ENCODE measurements around the gene SETMAR.
"Not testable (repeated sequence)": the region's sequence is repeated elsewhere in the genome, so short reads cannot be mapped to it uniquely, and the experiment has no call there.

The SETMAR gene

DNA sequence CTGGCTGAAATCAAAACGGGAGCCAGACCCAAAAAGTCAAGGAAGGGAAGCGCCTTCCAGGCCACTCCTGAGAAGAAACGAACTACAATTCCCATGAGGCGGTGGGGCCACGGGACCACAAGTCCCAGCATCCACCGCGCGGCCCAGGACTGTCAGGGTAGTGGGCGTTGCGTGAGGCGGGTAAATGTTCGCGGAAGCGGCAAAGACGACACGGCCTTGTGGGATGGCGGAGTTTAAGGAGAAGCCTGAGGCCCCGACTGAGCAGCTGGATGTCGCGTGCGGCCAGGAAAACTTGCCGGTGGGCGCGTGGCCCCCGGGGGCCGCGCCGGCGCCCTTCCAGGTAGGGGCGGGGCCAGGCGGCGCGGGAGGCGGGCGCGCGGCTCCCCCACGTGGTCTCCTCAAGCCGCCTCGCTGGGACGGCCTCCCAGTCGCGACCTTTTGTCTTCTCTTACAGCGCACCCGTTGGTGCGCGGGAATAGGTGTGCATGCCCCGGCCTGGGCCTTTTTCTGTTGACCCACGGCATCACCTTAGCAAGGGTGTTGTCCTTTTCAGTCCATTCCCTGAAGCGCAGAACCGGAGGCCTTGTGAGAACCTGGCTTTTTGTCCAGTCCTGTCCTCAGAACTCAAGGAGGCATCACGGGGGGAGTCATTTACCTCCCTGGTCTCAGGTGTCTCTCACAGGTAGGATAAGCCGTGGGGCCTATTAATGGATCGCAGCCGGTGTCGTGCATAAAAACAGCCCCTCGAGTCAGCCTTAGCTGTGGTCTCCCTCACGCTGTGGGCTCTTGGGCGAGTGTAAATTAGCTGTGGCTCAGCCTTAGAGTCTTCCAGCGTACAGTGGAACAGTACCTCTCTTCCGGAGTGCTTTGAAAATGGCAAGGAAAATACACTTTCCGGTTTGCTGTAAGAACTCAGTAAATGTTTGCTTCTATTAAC lies at the start of gene SETMAR:
TSS of gene SETMAR (plus strand) at position 183 of the 937 bp plus-strand sequence. CDS start at position 185, 2 bp downstream.
- peak; percentile 83 to 85 for DNase-seq

DNA sequence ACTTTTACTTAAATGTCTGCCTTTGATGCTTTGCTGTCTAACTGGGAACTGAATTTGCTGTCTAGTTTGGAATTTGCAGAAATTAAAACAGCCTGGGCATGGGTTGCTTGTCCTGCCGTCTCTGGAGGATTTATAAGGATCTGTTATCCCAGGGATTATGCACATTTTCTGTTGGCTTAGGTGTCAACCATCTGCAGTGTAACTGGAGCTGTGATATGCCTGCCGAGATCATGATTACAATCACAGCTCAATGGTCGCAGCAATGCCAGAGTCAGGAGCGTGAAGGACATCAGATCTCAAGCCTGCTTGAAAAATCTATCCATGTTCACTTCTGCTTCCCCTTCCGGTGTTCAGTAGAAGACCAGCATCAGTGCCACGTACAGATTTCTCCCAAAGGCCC lies 41.8 kb upstream of the SETMAR start:
- DNase-seq, result no peak

DNA sequence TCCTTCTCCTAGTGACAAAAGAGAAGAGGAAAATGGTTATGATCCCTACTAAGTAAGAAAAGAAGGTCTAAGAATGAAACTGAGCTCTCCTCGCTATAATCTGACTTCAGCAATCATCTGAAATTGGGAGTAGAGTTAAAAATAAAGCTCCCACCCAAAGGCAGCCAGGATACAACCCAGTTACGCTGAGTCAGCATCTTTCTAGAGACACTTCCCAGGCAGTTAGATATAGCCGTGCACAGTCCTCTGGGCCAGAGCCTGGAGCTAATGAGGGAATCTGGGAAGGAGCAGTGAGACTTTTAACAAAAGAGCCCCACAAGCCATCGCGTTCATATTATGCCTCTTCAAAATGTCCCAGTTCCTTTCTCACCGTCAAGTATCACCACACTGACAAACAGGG lies 39.1 kb upstream of the SETMAR start:
- no peak for DNase-seq

DNA sequence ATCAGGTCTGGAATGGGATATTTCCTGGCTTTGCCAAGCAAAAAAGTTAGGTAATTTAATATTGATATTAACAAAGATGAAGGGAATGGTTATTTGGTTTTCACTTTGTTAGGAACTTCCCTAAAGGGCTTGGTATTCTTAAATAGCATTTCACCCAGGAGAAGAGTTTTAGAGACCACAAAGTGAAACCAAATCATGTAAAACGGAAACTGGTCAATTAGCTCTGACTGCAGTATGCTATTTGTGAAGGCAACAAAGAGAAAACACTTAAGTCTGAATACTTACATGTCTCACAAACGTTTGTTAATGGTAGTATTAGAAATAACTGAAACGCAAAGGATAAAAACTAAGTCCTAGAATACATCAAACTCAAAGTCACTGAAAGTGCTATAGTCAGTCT lies 32.4 kb upstream of the SETMAR start:
- DNase-seq, result peak in 1 of 2 donors; percentile 8

DNA sequence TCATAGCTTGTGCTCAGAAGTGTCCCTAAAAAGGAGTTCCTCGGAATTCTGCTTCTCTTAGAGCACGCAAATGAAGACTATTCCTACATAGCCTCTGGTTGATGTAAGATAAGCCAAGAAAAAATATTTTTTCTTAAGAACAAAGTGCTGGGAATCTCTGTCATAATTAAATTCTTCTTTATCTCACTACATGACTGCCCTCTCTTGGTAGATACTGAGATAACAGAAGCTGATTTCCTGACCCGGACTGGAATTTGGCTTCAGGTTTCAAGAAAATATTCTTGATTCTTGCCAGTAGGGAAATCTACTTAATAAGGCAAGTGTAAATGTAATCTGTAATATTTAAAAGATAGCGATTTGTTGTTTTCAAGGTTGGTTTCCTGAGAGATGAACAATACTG lies 31.3 kb upstream of the SETMAR start:
- peak in 1 of 2 donors; percentile 22 for DNase-seq

DNA sequence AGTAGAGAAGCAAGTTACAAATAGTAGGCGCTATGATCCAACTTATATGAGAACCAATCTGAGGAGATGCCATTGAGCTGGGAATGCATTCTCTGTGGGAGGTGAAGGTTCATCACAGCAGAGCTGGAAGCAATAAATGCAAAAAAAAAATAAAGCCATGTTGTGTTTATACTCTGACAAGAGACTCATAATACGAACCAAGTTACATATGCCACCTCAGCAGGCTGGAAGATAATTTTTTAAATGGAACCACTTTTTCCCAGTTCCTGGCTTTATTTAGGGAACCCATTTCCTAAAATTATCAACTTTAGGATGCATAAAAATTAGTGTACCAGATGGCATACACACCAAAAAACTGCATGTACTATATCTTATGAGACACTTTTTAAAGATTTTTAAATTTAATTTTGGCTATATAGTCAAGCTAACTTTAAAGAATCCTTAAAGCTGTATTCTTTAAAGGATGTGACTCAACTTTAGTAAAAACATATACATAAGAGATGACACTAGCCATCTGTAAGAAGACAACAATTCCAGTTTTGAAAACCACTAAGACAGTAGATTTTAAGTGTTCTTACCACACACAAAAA lies 23.6 kb upstream of the SETMAR start:
- no peak for DNase-seq

DNA sequence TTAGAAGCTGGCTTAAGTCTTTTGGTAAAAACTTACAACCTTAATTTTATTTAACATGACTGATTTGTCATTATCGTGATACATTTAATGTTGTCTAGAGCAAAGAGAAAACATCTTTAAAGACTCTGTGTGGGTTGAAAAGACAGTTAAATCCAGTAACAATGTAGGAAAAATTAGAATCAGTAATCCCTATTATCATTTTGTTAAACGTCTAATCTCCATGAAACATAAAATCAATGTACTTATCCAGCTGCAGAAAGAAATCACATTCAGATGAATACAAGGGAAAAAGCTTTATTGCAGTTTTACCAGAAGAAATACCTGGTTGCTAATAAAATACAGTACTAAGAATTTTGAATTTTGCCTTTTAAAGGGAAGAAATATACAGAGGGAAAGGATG lies 21.2 kb upstream of the SETMAR start:
- DNase-seq, result no peak

DNA sequence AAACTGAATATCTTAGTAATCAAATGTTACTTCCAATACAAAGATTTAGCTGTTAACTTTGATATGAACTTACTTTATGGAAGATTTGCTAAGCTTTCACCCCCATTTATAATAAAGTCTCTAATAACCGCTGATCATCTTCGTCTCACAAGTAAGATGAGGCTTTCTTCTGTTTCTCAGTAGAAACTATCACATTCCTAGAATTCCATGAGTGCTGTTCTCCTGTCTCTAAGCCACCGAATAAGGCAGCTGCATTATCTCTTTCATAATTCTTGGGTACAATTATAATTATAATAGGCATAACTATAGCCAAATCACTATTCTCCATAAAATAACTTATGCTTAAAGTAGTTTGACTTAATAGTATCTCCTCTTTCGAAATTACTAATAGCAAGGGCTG lies 18.3 kb upstream of the SETMAR start:
- no peak for DNase-seq

DNA sequence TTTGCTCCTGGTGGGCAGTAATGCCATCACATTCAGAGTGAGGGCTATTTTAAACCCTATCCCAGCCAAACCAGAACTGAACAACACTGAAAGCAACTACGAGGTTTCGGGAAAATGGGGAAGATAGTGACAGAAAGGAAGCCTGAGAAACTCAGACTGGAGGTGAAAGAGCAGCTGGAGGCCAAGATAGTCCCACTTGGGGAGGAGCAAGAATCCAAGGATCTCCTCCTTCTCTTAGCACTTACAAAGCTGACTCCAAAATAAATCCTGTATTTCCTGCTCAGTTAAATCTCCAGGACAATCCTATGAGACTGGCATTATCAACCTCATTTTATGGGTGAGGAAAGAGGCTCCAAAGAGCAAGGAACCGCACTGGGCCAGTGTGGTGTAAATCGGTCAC lies 14.1 kb upstream of the SETMAR start:
- no peak for DNase-seq

DNA sequence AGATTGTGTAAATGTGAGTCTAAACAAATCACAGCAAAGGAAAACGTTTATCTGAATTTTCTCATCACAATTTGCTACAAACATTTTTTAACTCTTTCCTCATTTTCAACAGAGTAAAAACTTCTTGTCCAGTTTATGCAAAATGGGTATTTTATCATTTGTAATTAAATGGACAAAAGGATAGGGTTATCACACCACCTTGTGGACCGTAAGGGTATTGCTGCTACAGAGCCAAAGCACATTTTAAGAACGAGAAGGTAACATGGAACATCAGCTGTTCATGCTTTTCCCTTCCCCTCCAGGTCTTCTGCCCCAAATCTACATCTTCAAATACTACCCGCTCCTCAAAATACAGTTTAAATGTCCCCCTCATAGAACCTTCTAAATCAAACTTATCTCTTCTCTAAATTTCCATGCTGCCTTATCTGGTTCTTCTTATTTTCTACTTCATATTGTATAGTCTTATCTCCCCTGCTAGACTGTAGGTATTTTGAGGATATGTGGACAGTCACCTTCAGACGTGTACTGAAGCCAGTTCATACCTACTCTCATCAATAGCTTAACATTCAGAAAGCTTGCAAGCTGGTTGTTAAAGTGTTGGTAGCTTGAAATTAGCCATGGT lies 12.8 kb upstream of the SETMAR start:
- peak; percentile 14 to 56 for DNase-seq

DNA sequence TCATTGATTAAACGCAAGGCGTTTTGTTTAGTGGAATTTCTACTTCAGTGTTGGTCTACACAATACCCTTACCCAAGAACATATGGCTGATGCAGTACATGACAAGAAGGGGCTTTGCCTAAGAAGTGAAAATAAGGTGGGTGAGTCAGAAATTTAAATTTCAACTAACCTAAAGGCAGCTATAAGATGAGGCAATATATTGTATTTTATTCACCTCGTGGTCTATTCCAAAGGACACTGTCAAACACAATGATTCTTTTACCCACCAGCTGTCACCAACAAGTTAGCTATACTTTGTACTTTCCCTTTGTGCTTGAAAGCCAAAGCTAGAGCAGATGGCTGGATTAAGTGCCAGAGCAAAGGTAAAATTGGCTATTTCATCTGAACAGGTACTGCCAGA lies 10.9 kb upstream of the SETMAR start:
- DNase-seq, result no peak

DNA sequence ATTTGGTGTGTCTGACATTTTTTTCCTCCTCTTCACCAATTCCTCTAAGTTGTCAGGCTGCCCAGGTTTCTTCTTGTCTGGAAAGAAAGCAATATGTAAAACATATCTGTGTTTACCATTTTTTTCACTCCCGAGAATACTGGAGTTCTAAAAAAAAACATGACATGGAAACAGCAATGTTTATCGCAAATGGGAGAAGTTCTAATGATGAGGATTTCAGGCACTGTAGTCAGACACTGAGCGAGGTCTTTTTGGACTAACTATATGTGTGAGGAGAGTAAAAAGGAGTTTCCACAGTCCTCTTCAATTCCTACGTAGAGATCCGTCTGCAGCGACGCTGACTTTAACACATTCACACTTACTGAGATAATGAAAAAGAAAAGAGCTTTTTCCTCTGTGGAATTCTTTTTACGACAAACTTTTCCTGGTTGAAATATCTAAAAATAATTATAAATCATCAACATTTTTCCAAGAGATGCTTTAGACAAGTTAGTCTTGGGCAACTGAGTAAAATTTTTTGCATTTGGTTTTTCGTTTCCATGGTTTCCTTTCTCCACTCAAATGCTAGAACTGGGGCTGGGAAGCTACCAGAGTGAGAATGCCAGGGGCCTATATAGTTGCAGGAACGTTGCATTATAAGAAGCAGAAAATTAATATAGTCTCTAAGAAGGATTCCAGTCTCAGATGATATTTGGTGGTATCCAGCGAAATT lies 8.4 kb upstream of the SETMAR start:
- no peak for DNase-seq

DNA sequence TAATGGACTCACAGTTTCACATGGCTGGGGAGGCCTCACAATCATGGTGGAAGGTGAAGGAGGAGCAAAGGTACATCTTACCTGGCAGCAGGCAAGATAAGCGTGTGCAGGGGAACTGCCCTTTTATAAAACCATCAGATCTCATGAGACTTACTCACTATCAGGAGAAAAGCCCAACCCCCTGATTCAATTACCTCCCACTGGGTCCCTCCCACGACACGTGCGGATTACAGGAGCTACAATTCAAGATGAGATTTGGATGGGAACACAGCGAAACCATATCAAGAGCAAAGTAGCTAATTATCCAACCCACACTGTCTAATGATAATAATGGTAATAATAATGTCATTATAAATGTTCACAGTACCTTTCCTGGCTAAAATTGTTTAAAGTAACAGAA lies 6.7 kb upstream of the SETMAR start:
- not testable (repeated sequence) for DNase-seq

DNA sequence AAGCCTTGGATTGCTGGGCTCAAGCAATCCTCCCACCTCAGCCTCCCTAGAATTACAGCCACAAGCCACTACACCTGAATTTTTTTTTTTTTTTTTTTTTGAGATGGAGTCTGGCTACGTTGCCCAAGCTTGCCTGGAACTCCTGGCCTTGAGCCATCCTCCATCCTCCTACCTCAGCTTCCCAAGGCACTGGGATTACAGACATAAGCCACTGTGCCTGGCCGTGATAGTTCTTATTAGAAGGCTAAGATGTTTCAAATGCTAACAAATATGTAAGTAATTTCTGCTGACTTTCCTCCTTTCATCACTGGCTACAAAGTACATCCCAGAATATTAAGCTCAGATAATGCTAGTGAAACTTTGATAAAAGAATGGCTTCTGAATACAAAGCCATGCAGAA lies 5.7 kb upstream of the SETMAR start:
- DNase-seq, result no peak

DNA sequence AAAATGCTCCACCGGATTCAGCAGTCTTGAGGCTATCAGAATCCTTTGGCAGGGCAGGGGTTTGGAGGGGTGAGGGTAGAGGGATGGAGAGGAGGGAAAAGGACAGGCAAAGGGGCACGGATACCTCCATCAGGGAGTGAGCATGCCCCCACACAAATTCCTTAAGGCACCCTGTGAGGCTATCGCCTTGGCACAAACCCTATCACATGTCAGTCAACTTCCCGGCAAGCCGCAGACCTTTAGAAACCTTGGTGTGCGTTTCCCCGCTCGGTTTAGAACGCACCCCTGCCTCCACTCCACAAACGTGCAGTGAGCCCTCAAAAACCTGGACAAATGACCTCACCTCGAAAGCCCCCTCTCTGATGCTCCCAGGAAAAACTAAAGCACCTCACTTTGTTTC lies 422 bp upstream of the SETMAR start:
- DNase-seq, result no peak

DNA sequence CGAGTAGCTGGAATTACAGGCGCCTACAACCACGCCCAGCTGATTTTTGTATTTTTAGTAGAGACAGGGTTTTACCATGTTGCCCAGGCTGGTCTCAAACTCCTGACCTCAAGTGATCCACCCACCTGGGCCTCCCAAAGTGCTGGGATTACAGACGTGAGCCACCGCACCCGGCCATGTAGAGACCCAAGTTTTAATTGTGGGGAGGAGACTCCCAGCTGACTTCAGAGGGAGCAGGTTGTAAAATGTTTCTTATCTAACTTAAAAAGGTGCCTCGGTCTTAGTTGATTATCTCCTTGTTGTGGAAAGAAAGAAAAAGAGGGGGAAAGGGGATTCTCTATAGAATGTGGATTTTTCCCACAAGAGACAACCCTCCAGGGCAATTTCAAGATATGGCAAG lies 2.0 kb downstream of the SETMAR start:
- not testable (repeated sequence) for DNase-seq

DNA sequence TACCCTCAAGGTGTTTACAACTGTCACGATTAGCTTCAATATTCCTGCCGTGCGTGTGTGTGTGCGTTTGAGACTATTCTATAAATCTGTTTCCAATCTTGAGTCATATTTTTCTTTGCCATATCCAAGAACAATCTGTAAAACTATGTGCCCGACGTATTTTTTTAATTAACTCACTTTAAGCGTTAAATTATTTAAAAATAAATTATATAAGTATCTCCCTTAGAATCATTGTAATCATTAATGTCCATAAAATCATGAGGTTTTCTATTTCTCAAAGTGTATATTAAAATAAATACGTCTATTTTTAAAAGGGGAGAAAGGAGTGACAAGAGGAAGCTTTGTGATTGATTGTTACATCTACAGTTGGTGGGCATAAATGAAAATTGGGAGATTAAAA lies 2.9 kb downstream of the SETMAR start:
- DNase-seq, result no peak

DNA sequence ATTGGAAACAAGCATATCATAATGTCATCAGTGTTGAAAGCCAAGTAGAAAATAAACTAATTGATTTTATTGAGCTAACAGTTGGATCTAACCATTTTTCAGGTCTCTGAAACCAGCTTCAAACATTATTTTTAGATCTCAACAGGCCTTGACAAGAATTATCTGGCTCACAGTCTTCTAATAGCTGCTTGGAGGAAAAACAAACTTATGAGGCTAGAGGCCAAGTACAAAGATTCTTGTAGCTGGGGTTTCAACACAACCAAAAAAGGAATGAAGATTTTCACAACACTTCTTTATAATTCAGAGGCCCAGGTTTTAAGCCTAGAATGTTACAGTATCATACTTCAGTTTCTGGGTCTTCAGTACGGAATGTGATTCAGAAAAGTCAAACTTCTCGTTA lies 3.7 kb downstream of the SETMAR start:
- DNase-seq, result no peak

DNA sequence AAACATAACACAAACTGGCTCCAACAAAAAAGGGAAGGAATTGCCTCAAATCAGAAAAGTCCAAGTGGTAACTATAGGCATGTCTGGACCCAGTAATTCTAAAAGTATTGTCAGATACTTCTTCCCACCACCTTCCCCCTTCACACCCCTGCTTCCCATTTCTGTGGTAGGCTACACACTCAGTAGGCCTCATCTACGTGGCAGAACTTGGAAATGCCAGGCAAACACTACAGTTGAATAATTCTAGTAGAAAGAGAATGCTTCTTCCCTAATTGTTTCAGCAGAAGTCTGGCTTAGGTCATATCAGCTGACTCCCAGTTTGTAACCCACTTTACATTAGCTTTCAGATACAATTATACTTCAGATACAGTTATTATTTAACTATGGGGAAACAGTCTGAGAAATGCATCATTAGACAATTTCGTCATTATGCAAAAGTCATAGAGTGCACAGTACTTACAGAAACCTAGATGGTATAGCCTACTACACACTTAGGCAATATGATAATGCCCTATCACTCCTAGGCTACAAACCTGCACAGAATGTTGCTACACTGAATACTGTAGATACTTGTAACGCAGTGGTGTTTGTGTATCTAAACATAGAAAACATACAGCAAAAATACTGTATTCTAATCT lies 6.4 kb downstream of the SETMAR start:
- no peak for DNase-seq

DNA sequence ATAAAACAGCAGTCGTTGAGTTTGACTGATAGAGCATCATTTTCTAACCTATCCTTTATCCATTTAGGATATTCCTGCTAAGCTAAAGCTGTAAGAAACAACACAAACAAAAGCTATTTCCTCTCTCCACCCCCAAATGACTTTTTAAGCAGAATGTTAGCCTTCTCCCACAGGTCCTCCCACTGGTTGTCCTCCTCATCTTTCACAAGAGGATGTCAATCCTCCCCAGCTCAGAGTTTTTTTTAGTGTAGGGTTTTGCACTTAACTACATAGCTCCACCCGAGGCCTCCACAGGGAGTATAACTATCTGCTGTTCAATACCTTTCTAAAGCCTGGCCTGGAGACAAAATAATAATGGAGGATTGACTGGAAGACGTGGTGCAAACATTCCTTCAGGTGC lies 7.8 kb downstream of the SETMAR start:
- DNase-seq, result no peak

DNA sequence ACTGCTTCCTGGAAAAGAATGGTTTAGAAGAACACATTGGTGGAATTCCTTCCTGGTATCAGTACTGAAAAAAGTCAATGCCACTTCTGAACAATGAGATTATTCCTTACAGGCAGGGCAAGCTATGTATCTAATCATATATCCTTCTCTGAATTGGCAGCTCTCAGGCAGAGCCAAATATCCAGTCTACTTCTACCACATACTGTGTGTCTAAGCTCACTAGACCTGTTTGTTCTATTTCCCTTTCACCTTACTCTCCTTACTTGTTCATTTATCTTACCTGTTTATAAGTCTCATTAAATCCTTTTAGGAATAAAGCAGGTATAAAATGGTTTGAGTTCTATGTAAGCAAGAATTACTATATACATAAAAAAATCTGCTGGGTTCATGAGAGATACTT lies 8.3 kb downstream of the SETMAR start:
- DNase-seq, result no peak

DNA sequence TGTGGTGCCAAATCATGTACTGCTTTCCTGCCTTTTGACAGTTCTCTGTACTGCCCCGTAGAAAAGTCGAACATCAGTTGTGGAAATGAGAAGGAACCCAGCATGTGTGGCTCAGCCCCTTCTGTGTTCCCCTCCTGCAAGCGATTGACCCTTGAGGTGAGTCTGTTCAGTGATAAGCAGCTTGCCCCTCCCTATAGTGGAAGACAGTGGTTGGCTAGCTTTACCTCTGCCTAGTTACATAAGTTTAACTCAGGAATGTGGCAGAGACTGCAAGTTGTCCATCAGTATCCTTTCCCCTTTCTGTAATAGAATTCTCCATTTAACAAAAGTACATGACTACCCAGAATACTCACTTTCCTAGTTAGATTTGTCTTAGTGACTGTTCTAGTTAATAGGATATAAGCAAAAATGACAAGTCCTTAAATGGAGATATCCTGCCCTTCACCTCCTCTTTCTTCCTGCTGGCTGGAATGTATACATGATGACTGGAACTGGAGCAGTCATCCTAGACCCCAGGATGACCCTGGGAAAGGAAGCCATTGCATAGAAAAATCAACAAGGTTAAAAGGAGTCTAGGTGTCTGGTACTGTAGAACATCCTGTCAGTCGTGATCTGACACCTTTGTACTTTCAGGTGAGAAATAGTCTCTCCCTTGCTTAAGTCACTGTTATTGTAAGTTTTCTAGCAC lies 10.6 kb downstream of the SETMAR start:
- no peak for DNase-seq

Data from CD4-positive, alpha-beta T cell treated with Interferon alpha-2 for 1 hour (primary cell).